HEK293 (cell line): Measurements from ENCODE around the gene VPS26B.

Experiments used
- CTCF ChIA-PET: fragments of 350-600 bp; formaldehyde crosslinking; extraction: SDS; loops from one replicate; lab custom pipeline; 2021; ENCODE audit warnings: antibody characterized with exemption; lab: Yijun Ruan, JAX
- POLR2A ChIA-PET: fragments of 300-600 bp; formaldehyde crosslinking; extraction: SDS; loops from one replicate; lab custom pipeline; 2020; ENCODE audit warnings: antibody characterized with exemption, inconsistent platforms; lab: Yijun Ruan, JAX
- H3K27ac ChIP-seq: fragments of 200-500 bp; sonication (Bioruptor generic); 2 replicates; pipeline ENCODE4 v1.5.1; 2014; ENCODE audit warnings: low read depth, low read length, control low read depth, inconsistent platforms; ENCODE audit errors: extremely low read depth
- H3K36me3 ChIP-seq, 2 experiments: fragments of 200-500 bp in 1 of 2; sonication (Bioruptor generic) in 1 of 2; 1 replicate in 1 of 2; 2 replicates in 1 of 2; pipeline ENCODE4 v1.5.1; 2014 to 2017; ENCODE audit warnings: inconsistent platforms in 2 of 2, low read length in 2 of 2; ENCODE audit not compliant: control insufficient read depth in 2 of 2, insufficient read depth in 1 of 2
- H3K4me1 ChIP-seq: fragments of 200-500 bp; sonication (Bioruptor generic); 2 replicates; pipeline ENCODE4 v1.5.1; 2014; ENCODE audit warnings: mild to moderate bottlenecking, low read length, inconsistent platforms; ENCODE audit not compliant: control insufficient read depth, insufficient read depth
- H3K4me3 ChIP-seq: 2 replicates; pipeline ENCODE4 v1.5.1; 2011; ENCODE audit warnings: low read depth, mild to moderate bottlenecking, control low read depth, low read length, moderate library complexity
- H3K9me3 ChIP-seq: fragments of 200-500 bp; sonication (Bioruptor generic); 2 replicates; pipeline ENCODE4 v1.5.1; 2014; ENCODE audit warnings: low read depth, low read length, inconsistent platforms; ENCODE audit not compliant: control insufficient read depth, insufficient read depth
- AEBP2 ChIP-seq: fragments of 450-650 bp; formaldehyde crosslinking; IDR thresholded peaks from 2 replicates; pipeline ENCODE4 v1.5.1; 2016; ENCODE audit warnings: missing biosample characterization, missing genetic modification characterization, borderline replicate concordance
- BCL6B ChIP-seq: fragments of 450-650 bp; formaldehyde crosslinking; IDR thresholded peaks from 2 replicates; pipeline ENCODE4 v1.5.1; 2017; ENCODE audit warnings: missing biosample characterization, missing genetic modification characterization
- EGR2 ChIP-seq: fragments of 450-650 bp; formaldehyde crosslinking; IDR thresholded peaks from 2 replicates; pipeline ENCODE4 v1.5.1; 2016; ENCODE audit warnings: low read depth, missing biosample characterization, missing genetic modification characterization
- ELK4 ChIP-seq: IDR thresholded peaks from 2 replicates; pipeline ENCODE4 v1.6.1; 2011; ENCODE audit warnings: mild to moderate bottlenecking, low read depth, low read length, borderline replicate concordance
- FEZF1 ChIP-seq: fragments of 450-650 bp; formaldehyde crosslinking; IDR thresholded peaks from 2 replicates; pipeline ENCODE4 v1.5.1; 2016; ENCODE audit warnings: missing biosample characterization, missing genetic modification characterization
- HOXD13 ChIP-seq: sonication (generic); formaldehyde crosslinking; IDR thresholded peaks from 2 replicates; pipeline ENCODE4 v1.8.0; 2022; ENCODE audit warnings: missing genetic modification reagents, borderline replicate concordance
- KLF10 ChIP-seq: fragments of 450-650 bp; IDR thresholded peaks from 2 replicates; pipeline ENCODE4 v1.5.1; 2018; ENCODE audit warnings: missing biosample characterization, mild to moderate bottlenecking, missing genetic modification characterization
- PRDM4 ChIP-seq: fragments of 450-650 bp; formaldehyde crosslinking; IDR thresholded peaks from 2 replicates; pipeline ENCODE4 v1.5.1; 2017; ENCODE audit warnings: missing biosample characterization, missing genetic modification characterization
- SCRT2 ChIP-seq: fragments of 450-650 bp; formaldehyde crosslinking; IDR thresholded peaks from 2 replicates; pipeline ENCODE4 v1.5.1; 2016; ENCODE audit warnings: missing biosample characterization, missing genetic modification characterization
- SP3 ChIP-seq: fragments of 450-650 bp; formaldehyde crosslinking; IDR thresholded peaks from 2 replicates; pipeline ENCODE4 v1.5.1; 2016; ENCODE audit warnings: missing biosample characterization, missing genetic modification characterization
- ZBTB17 ChIP-seq: fragments of 450-650 bp; formaldehyde crosslinking; IDR thresholded peaks from 2 replicates; pipeline ENCODE4 v1.5.1; 2016; ENCODE audit warnings: missing biosample characterization, missing genetic modification characterization
- ZEB2 ChIP-seq: fragments of 450-650 bp; formaldehyde crosslinking; IDR thresholded peaks from 2 replicates; pipeline ENCODE4 v1.5.1; 2016; ENCODE audit warnings: missing biosample characterization, missing genetic modification characterization
- ZNF132 ChIP-seq: fragments of 450-650 bp; formaldehyde crosslinking; IDR thresholded peaks from 2 replicates; pipeline ENCODE4 v1.5.1; 2017; ENCODE audit warnings: missing biosample characterization, missing genetic modification characterization, borderline replicate concordance
- ZNF175 ChIP-seq: fragments of 450-650 bp; formaldehyde crosslinking; IDR thresholded peaks from 2 replicates; pipeline ENCODE4 v1.5.1; 2016; ENCODE audit warnings: missing biosample characterization, missing genetic modification characterization
- ZNF2 ChIP-seq: fragments of 450-650 bp; formaldehyde crosslinking; IDR thresholded peaks from 2 replicates; pipeline ENCODE4 v1.5.1; 2016; ENCODE audit warnings: missing biosample characterization, missing genetic modification characterization
- ZNF23 ChIP-seq: fragments of 450-650 bp; formaldehyde crosslinking; IDR thresholded peaks from 2 replicates; pipeline ENCODE4 v1.5.1; 2016; ENCODE audit warnings: missing biosample characterization, missing genetic modification characterization, borderline replicate concordance
- ZNF335 ChIP-seq: fragments of 450-650 bp; formaldehyde crosslinking; conservative IDR thresholded peaks from 2 replicates; pipeline ENCODE4 v1.5.1; 2016; ENCODE audit warnings: missing biosample characterization, missing genetic modification characterization
- ZNF501 ChIP-seq: fragments of 450-650 bp; formaldehyde crosslinking; IDR thresholded peaks from 2 replicates; pipeline ENCODE4 v1.5.1; 2016; ENCODE audit warnings: missing biosample characterization, missing genetic modification characterization
- ZNF544 ChIP-seq: fragments of 450-650 bp; formaldehyde crosslinking; IDR thresholded peaks from 2 replicates; pipeline ENCODE4 v1.5.0; 2017; ENCODE audit warnings: missing biosample characterization, missing genetic modification characterization
- ZNF548 ChIP-seq: fragments of 450-650 bp; formaldehyde crosslinking; IDR thresholded peaks from 2 replicates; pipeline ENCODE4 v1.5.1; 2016; ENCODE audit warnings: missing biosample characterization, missing genetic modification characterization
- ZNF610 ChIP-seq: fragments of 450-650 bp; formaldehyde crosslinking; IDR thresholded peaks from 2 replicates; pipeline ENCODE4 v1.5.1; 2016; ENCODE audit warnings: missing biosample characterization, missing genetic modification characterization, borderline replicate concordance
- ZNF621 ChIP-seq: fragments of 450-650 bp; formaldehyde crosslinking; IDR thresholded peaks from 2 replicates; pipeline ENCODE4 v1.5.1; 2017; ENCODE audit warnings: missing biosample characterization, missing genetic modification characterization
- ZNF629 ChIP-seq: fragments of 450-650 bp; formaldehyde crosslinking; IDR thresholded peaks from 2 replicates; pipeline ENCODE4 v1.5.1; 2017; ENCODE audit warnings: missing biosample characterization, missing genetic modification characterization
- ZNF660 ChIP-seq: fragments of 450-650 bp; IDR thresholded peaks from 2 replicates; pipeline ENCODE4 v1.5.1; 2018; ENCODE audit warnings: missing biosample characterization, mild to moderate bottlenecking, missing genetic modification characterization
- ZNF830 ChIP-seq: fragments of 450-650 bp; IDR thresholded peaks from 2 replicates; pipeline ENCODE4 v1.5.0; 2018; ENCODE audit warnings: missing biosample characterization, missing genetic modification characterization, low read depth, mild to moderate bottlenecking, moderate library complexity
- ZSCAN5A ChIP-seq: fragments of 450-650 bp; formaldehyde crosslinking; IDR thresholded peaks from 2 replicates; pipeline ENCODE4 v1.5.1; 2016; ENCODE audit warnings: missing biosample characterization, missing genetic modification characterization
- ZXDB ChIP-seq: fragments of 450-650 bp; formaldehyde crosslinking; IDR thresholded peaks from 2 replicates; pipeline ENCODE4 v1.5.1; 2016; ENCODE audit warnings: missing biosample characterization, missing genetic modification characterization

VPS26B gene

GRCh38 chr11:134223836-134224709 is at the start of gene VPS26B, which contains the start of gene NCAPD3:
TSS of gene VPS26B (plus strand) at chr11:134224671. CDS start at chr11:134225123, 452 bp downstream.
TSS of gene NCAPD3 (minus strand) at chr11:134223967. CDS start at chr11:134223926, 41 bp downstream.
- H3K9me3 ChIP-seq, result no peaks in the 10 kb centered on the region
- H3K36me3 ChIP-seq, result peaks cover 7 to 43% of the 10 kb centered on the region in 2 experiments; a peak in 2 of 3 replicates
- peak within 1 kb of the TSS; percentile 77 for H3K27ac ChIP-seq
- ChIA-PET POLR2A (interaction anchor here (0.6 to 3.8 kb wide), 23 partner anchors 10 to 566 kb away, joined by 3 to 35 read pairs (median 5); partner anchors contain the start of genes ACAD8, GLB1L2, GLB1L3 and THYN1), CTCF (interaction anchor here (0.8 to 2.8 kb wide), 4 partner anchors 12 to 38 kb away, joined by 3 to 8 read pairs (median 5); no protein-coding TSS in a partner anchor)
- H3K4me1 ChIP-seq, result peaks cover 7% of the 10 kb centered on the region; the same call in 1 of the 2 replicates
- H3K4me3 ChIP-seq, result peak within 1 kb of the TSS; percentile 83
- no peak for TF ChIP-seq HOXD13 (CRISPR knock-in tag)
- TF ChIP-seq EGR2 (tag by site-specific recombination), result no peak
- TF ChIP-seq ZEB2 (tag by site-specific recombination), result peak; percentile 54
- no peak for TF ChIP-seq ZNF175 (tag by site-specific recombination)
- peak; percentile 51; the same call in 1 of the 2 replicates for TF ChIP-seq ZBTB17 (tag by site-specific recombination)
- peak; percentile 26; the same call in 1 of the 2 replicates for TF ChIP-seq SP3
- peak; percentile 62; the same call in 1 of the 2 replicates for TF ChIP-seq ZNF610 (tag by site-specific recombination)
- no peak for TF ChIP-seq SCRT2 (tag by site-specific recombination)
- TF ChIP-seq BCL6B (tag by site-specific recombination), result no peak
- peak; percentile 66 for TF ChIP-seq ZNF2 (tag by site-specific recombination)
- TF ChIP-seq ZSCAN5A (tag by site-specific recombination), result no peak
- TF ChIP-seq ZNF544 (tag by site-specific recombination), result no peak
- peak; percentile 72 for TF ChIP-seq ZNF501
- peak; percentile 69 for TF ChIP-seq ZXDB (tag by site-specific recombination)
- 0 out of 2 replicates have a peak, but pooled peaks have one; percentile 15 for TF ChIP-seq FEZF1 (tag by site-specific recombination)
- TF ChIP-seq ZNF629 (tag by site-specific recombination), result peak; percentile 30; the same call in 1 of the 2 replicates
- TF ChIP-seq KLF10 (tag by site-specific recombination), result no peak
- TF ChIP-seq AEBP2 (tag by site-specific recombination), result no peak
- no peak for TF ChIP-seq ZNF830 (tag by site-specific recombination)
- no peak for TF ChIP-seq ZNF132 (tag by site-specific recombination)
- no peak for TF ChIP-seq ZNF621
- no peak for TF ChIP-seq ELK4
- no peak for TF ChIP-seq PRDM4
- no peak for TF ChIP-seq ZNF23
- TF ChIP-seq ZNF660 (tag by site-specific recombination), result no peak
- no peak for TF ChIP-seq ZNF548 (tag by site-specific recombination)
- TF ChIP-seq ZNF335 (tag by site-specific recombination), result peak; percentile 80
